Measurements from ENCODE around the gene ZC3H12C. TPM values are rescaled to one million over a fixed set of nuclear protein-coding genes. Genes with fewer than 3 reads are reported as not detected.
A peak's percentile ranks its signal among the peaks of the same experiment; 100 is the strongest.

ZC3H12C gene
- total RNA-seq, 1 donor from 2014 or later: 9.7 TPM

DNA sequence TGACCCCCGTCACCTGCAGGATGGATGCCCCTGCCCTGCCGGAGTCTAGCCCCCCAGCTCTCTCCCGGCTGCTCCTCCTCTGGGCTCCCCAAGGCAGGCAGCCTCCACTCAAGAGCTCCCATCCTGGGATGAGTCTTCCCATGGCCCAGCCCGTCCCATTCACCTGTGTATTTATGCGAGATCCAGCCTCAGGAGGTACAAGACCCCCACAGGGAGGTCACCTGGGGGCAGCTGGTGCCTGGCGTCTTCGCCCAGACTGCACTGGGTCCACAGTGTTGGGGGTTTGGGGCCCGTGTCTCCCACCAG, 43.0 kb upstream of the ZC3H12C start:
- Mint-ChIP-seq H3K27me3 (ENCODE audit: unreplicated experiment) (no peaks in the 10 kb centered on the region), H3K36me3 (ENCODE audit: unreplicated experiment) (peaks cover 5% of the 10 kb centered on the region), H3K4me1 (ENCODE audit: unreplicated experiment) (no peaks in the 10 kb centered on the region), H3K27ac (ENCODE audit: unreplicated experiment) (no peak overlapping the region), H3K4me3 (ENCODE audit: unreplicated experiment) (no peak overlapping the region), H3K9me3 (ENCODE audit: unreplicated experiment) (peaks cover 6% of the 10 kb centered on the region)
- TF ChIP-seq, protein P1, sequence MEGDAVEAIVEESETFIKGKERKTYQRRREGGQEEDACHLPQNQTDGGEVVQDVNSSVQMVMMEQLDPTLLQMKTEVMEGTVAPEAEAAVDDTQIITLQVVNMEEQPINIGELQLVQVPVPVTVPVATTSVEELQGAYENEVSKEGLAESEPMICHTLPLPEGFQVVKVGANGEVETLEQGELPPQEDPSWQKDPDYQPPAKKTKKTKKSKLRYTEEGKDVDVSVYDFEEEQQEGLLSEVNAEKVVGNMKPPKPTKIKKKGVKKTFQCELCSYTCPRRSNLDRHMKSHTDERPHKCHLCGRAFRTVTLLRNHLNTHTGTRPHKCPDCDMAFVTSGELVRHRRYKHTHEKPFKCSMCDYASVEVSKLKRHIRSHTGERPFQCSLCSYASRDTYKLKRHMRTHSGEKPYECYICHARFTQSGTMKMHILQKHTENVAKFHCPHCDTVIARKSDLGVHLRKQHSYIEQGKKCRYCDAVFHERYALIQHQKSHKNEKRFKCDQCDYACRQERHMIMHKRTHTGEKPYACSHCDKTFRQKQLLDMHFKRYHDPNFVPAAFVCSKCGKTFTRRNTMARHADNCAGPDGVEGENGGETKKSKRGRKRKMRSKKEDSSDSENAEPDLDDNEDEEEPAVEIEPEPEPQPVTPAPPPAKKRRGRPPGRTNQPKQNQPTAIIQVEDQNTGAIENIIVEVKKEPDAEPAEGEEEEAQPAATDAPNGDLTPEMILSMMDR (IDR thresholded peaks at IDR 0.05): no peak
- DNase-seq (ENCODE audit: extremely low spot score, unreplicated experiment): no peak

DNA sequence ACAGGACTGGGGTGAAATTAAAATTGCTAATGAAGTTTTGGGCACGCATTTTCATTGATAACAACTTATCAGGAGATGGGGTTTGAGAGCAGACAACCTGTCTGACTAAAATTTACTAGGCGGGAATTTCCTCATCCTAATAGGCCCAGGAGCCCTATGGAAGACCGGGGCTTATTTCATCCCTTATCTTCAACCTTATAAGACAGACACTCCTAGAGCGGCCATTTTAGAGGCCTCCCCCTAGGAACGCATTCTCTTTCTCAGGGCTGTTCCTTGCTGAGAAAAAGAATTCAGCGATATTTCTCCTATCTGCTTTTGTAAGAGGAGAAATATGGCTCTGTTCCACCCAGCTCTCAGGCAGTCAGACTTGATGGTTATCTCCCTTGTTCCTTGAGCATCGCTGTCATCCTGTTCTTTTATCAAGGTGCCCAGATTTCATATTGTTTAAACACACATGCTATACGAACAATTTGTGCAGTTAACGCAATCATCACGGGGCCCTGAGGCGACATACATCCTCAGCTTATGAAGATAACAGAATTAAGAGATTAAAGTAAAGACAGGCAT, 39.3 kb upstream of the ZC3H12C start:
- H3K4me3 Mint-ChIP-seq (ENCODE audit: unreplicated experiment): no peak overlapping the region
- TF ChIP-seq, protein P1 (IDR thresholded peaks at IDR 0.05): no peak
- peaks cover 5% of the 10 kb centered on the region for H3K36me3 Mint-ChIP-seq (ENCODE audit: unreplicated experiment)
- no peaks in the 10 kb centered on the region for H3K4me1 Mint-ChIP-seq (ENCODE audit: unreplicated experiment)
- H3K9me3 Mint-ChIP-seq (ENCODE audit: unreplicated experiment): peaks cover 6% of the 10 kb centered on the region
- H3K27me3 Mint-ChIP-seq (ENCODE audit: unreplicated experiment): no peaks in the 10 kb centered on the region
- DNase-seq (ENCODE audit: extremely low spot score, unreplicated experiment): no peak
- H3K27ac Mint-ChIP-seq (ENCODE audit: unreplicated experiment): no peak overlapping the region

DNA sequence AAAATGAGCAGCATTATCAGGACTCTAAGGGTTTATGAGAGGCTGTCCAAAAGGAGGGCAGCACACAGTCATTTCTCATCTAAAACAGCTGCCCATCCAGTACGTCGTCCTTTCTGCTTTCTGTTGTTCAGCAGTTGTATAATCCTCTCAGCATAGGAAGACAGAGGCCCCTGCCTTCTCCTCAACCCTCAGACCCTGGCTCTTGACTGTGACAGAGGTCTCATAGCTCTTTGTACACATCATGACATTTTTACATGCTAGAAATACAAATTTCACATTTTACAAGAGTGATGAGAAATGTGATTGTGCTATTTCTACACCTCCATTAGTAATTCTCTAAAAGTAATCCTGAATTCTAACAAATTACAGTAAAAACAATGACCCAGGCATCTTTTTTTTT, 36.2 kb upstream of the ZC3H12C start:
- Mint-ChIP-seq H3K27ac (ENCODE audit: unreplicated experiment) (no peak overlapping the region), H3K27me3 (ENCODE audit: unreplicated experiment) (no peaks in the 10 kb centered on the region), H3K4me1 (ENCODE audit: unreplicated experiment) (peaks cover 12% of the 10 kb centered on the region), H3K4me3 (ENCODE audit: unreplicated experiment) (no peak overlapping the region), H3K36me3 (ENCODE audit: unreplicated experiment) (peaks cover 5% of the 10 kb centered on the region), H3K9me3 (ENCODE audit: unreplicated experiment) (peaks cover 6% of the 10 kb centered on the region)
- DNase-seq (ENCODE audit: extremely low spot score, unreplicated experiment): no peak
- TF ChIP-seq, protein P1 (IDR thresholded peaks at IDR 0.05): no peak

DNA sequence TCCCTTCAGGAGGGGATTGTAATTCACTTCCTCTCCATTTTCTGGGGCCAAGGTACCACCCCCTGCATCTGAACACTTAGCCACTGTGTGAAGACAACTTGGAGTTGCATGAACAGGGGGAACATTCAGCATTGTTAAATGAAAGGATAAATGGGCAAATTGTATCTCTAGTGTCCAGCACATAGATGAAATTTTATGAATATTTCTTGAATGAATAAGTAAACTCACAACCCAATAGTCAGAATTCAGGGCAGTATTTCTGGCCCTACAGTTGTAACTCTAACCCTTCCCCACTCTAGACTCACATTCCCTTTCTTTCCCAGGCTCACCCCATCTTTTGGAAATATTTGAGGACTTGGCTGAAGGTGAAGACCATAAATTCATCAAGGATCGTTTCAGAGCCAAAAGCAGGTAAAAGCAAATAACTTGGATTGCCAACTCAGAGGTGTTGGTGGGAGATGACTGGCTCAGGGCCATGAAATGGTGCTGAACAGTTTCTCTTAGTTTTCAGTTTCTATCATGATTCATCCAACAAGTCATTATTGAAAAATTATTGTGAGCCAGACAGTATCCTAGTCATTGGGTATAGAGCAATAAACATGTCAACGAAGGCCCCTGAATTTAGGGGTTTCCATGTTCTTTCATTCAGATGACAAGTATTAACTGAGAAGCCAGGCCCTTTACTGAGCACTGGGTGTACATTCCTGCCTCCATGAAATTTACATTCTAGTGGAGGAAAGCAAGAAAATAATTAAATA, 33.3 kb upstream of the ZC3H12C start:
- H3K27ac Mint-ChIP-seq (ENCODE audit: unreplicated experiment): peak overlapping the region; percentile 23
- no peak overlapping the region for H3K4me3 Mint-ChIP-seq (ENCODE audit: unreplicated experiment)
- TF ChIP-seq, protein P1 (IDR thresholded peaks at IDR 0.05): no peak
- H3K4me1 Mint-ChIP-seq (ENCODE audit: unreplicated experiment): peaks cover 12% of the 10 kb centered on the region
- H3K36me3 Mint-ChIP-seq (ENCODE audit: unreplicated experiment): no peaks in the 10 kb centered on the region
- no peaks in the 10 kb centered on the region for H3K9me3 Mint-ChIP-seq (ENCODE audit: unreplicated experiment)
- H3K27me3 Mint-ChIP-seq (ENCODE audit: unreplicated experiment): no peaks in the 10 kb centered on the region
- no peak for DNase-seq (ENCODE audit: extremely low spot score, unreplicated experiment)

DNA sequence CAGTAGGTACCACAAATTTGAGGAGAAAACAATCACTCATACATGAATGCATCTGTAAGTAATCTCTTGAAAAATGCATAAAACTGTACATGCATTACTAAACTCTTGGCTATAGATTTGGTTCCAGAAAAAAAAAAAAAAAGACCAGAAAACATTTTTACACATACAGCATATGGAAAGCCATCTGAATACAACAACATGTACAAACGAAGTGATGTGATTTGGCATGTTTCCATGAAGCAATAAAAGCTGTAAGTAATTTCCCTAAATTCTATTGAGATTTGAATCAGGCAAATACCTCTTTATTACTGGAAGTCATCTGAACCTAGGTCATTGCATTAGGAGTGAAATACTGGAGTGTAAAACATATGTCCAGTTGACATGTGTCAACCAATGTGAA, 31.9 kb upstream of the ZC3H12C start:
- TF ChIP-seq, protein P1 (IDR thresholded peaks at IDR 0.05): no peak
- H3K4me3 Mint-ChIP-seq (ENCODE audit: unreplicated experiment): no peak overlapping the region
- no peak overlapping the region for H3K27ac Mint-ChIP-seq (ENCODE audit: unreplicated experiment)
- H3K9me3 Mint-ChIP-seq (ENCODE audit: unreplicated experiment): no peaks in the 10 kb centered on the region
- H3K36me3 Mint-ChIP-seq (ENCODE audit: unreplicated experiment): no peaks in the 10 kb centered on the region
- H3K27me3 Mint-ChIP-seq (ENCODE audit: unreplicated experiment): no peaks in the 10 kb centered on the region
- H3K4me1 Mint-ChIP-seq (ENCODE audit: unreplicated experiment): peaks cover 12% of the 10 kb centered on the region
- DNase-seq (ENCODE audit: extremely low spot score, unreplicated experiment): no peak

All from osteocyte (in vitro differentiated cells).